ENCODE results near the gene ZNF639. TPM values are rescaled to one million over a fixed set of nuclear protein-coding genes. Genes with fewer than 3 reads are reported as not detected.

Gene ZNF639
- total and polyA plus RNA-seq, 2 of the 13 experiments (the other 11 are each of a cell fraction or from before 2014, with no cell fraction given), result 11.6 to 42.4 TPM

- Histone ChIP-seq H3K36me3 (replicated peaks in 1 of 2; ENCODE audit: control insufficient read depth in 1 of 2, insufficient read depth in 2 of 2, low read length in 2 of 2) (no peaks in the 10 kb centered on the region), H4K20me1 (ENCODE audit: insufficient read depth, low read length) (no peaks in the 10 kb centered on the region), H2AFZ (ENCODE audit: low read length) (no peak overlapping the region), H3K4me1 (ENCODE audit: insufficient read depth, low read length) (no peaks in the 10 kb centered on the region; the same call in 1 of the 2 replicates), H3K4me2 (ENCODE audit: low read depth, low read length) (no peak overlapping the region), H3K27me3 (ENCODE audit: control insufficient read depth in 1 of 2, insufficient read depth in 2 of 2, low read length in 2 of 2) (no peaks in the 10 kb centered on the region; a peak in 1 of 5 replicates), H3K79me2 (ENCODE audit: insufficient read depth, low read length) (no peaks in the 10 kb centered on the region), H3K9ac (ENCODE audit: insufficient read depth, low read depth, low read length) (no peak overlapping the region), H3K4me3 (replicated peaks in 1 of 3; ENCODE audit: insufficient read depth in 1 of 3, low read depth in 2 of 3, low read length in 3 of 3) (no peak overlapping the region), H3K27ac (ENCODE audit: extremely low read length, insufficient read depth, low read length) (no peak overlapping the region), H3K9me3 (ENCODE audit: low read length) (no peaks in the 10 kb centered on the region)
- intact Hi-C loops (cut with micrococcal nuclease; ENCODE audit: unreplicated experiment) (no loop called here), in situ Hi-C loops (cut with HindIII; ENCODE audit: extremely low pct_ligation_motif_present, low pct_unique_long_range_greater_than_20kb) (no loop called here)
- no TSS peak for BruUV-seq (replicated peaks)
- no peak for ATAC-seq
- no peak for FAIRE-seq
- 41% methylated on average over 3 of the region's 3 CpGs for WGBS (ENCODE audit: low lambda C conversion rate)
- no peak for DNase-seq (ENCODE audit: low spot score)
- POLR2A ChIA-PET, result no interaction called here
- TF ChIP-seq ZNF580 (CRISPR knock-in tag; IDR thresholded peaks at IDR 0.05; ENCODE audit: borderline replicate concordance, low read depth), result no peak
- no peak for TF ChIP-seq ZNF562 (CRISPR knock-in tag; IDR thresholded peaks at IDR 0.05; ENCODE audit: borderline replicate concordance)
- TF ChIP-seq AKAP8 (CRISPR knock-in tag; IDR thresholded peaks at IDR 0.05), result no peak
- TF ChIP-seq KIAA2018 (CRISPR knock-in tag; IDR thresholded peaks at IDR 0.05; ENCODE audit: borderline replicate concordance), result no peak
- no peak for TF ChIP-seq ONECUT2 (CRISPR knock-in tag; IDR thresholded peaks at IDR 0.05)
- no peak for TF ChIP-seq ZNF740 (CRISPR knock-in tag; IDR thresholded peaks at IDR 0.05)
- TF ChIP-seq ZBTB7B (CRISPR knock-in tag; IDR thresholded peaks at IDR 0.05), result no peak
- no peak for TF ChIP-seq ARNTL (CRISPR knock-in tag; IDR thresholded peaks at IDR 0.05)
- no peak for TF ChIP-seq ZNF598 (CRISPR knock-in tag; IDR thresholded peaks at IDR 0.05; ENCODE audit: borderline replicate concordance)
- no peak for TF ChIP-seq THAP7 (CRISPR knock-in tag; IDR thresholded peaks at IDR 0.05)
- TF ChIP-seq SP5 (CRISPR knock-in tag; IDR thresholded peaks at IDR 0.05; ENCODE audit: borderline replicate concordance, low read depth), result no peak
- no peak for TF ChIP-seq KLF9 (CRISPR knock-in tag; IDR thresholded peaks at IDR 0.05; ENCODE audit: low read depth)
- no peak for TF ChIP-seq ZNF775 (CRISPR knock-in tag; IDR thresholded peaks at IDR 0.05; ENCODE audit: borderline replicate concordance)
- no peak for TF ChIP-seq NONO (IDR thresholded peaks at IDR 0.05)
- TF ChIP-seq NONO (CRISPR knock-in tag; conservative IDR thresholded peaks at IDR 0.05), result no peak
- TF ChIP-seq TEAD3 (CRISPR knock-in tag; optimal IDR thresholded peaks at IDR 0.05; ENCODE audit: borderline replicate concordance), result no peak
- CTCF ChIA-PET (ENCODE audit: low intra/inter-chr PET ratio, low total read pairs), result no interaction called here
Measured at GRCh38 chr3:179276001-179276400, 46.8 kb upstream of the ZNF639 start.
